Uterus (tissue), 2 donors: Measurements from ENCODE around the gene POU2AF2.

ENCODE experiments used
- CTCF ChIP-seq, 4 experiments: fragments of 200-600 bp in 2 of 4; fragments of 450-650 bp in 2 of 4; sonication (generic) in 2 of 4; IDR thresholded peaks; one replicate each; pipeline ENCODE4 v1.5.1; 2016 to 2019; ENCODE audit warnings: antibody characterized with exemption in 4 of 4, mild to moderate bottlenecking in 2 of 4, moderate library complexity in 1 of 4
- POLR2A ChIP-seq, 2 donors: fragments of 450-650 bp; IDR thresholded peaks; one replicate each; pipeline ENCODE4 v1.6.1; 2016; ENCODE audit warnings: antibody characterized with exemption in 2 of 2, mild to moderate bottlenecking in 1 of 2, moderate library complexity in 1 of 2

GRCh38 chr11:111296196-111296595 lies 50.7 kb downstream of the POU2AF2 start:
- no peak for TF ChIP-seq CTCF (IDR thresholded peaks at IDR 0.05)
- no peak for TF ChIP-seq POLR2A (IDR thresholded peaks at IDR 0.05)
